NCI-H1694 (cell line): ENCODE results near the gene SPEM2.
"Not testable (repeated sequence)": the region's sequence is repeated elsewhere in the genome, so short reads cannot be mapped to it uniquely, and the experiment has no call there.

ENCODE experiments used
- DNase-seq: peaks from one replicate; lab custom pipeline; 2025; lab: John Stamatoyannopoulos, UW

The SPEM2 gene

GRCh38 chr17:7474767-7475166, 49.4 kb downstream of the SPEM2 start:
- DNase-seq, result not testable (repeated sequence)

- no peak for DNase-seq
These were observed 50.5 kb downstream of the SPEM2 start for GRCh38 chr17:7475764-7476422.

GRCh38 chr17:7476494-7476893, 51.1 kb downstream of the SPEM2 start:
- no peak for DNase-seq

- no peak for DNase-seq
These were observed 51.5 kb downstream of the SPEM2 start for GRCh38 chr17:7476951-7477350.
